ENCODE measurements around the gene AP2A1.

- TF ChIP-seq POLR2A (IDR thresholded peaks at IDR 0.05) = no peak
- TF ChIP-seq CTCF (IDR thresholded peaks at IDR 0.05) = no peak
Measured at GRCh38 chr19:49816590-49816989, 49.8 kb downstream of the AP2A1 start.
